NOMO-1 (cell line): ENCODE results near the gene ZSWIM4.
"Not testable (repeated sequence)": the region's sequence is repeated elsewhere in the genome, so short reads cannot be mapped to it uniquely, and the experiment has no call there.

Experiments
- DNase-seq, 2 experiments: peaks; one replicate each; lab custom pipeline; 2025; ENCODE audit not compliant: unreplicated experiment in 2 of 2; lab: John Stamatoyannopoulos, UW

ZSWIM4 gene

GRCh38 chr19:13774217-13775191 lies 20.7 kb upstream of the ZSWIM4 start, which contains the start of gene C19orf53:
TSS of gene C19orf53 (plus strand) at chr19:13774456. CDS start at chr19:13774478, 22 bp downstream.
- peak; percentile 92 to 96 for DNase-seq

- no peak for DNase-seq
These were observed 16.8 kb upstream of the ZSWIM4 start for GRCh38 chr19:13778398-13778797.

GRCh38 chr19:13778847-13779246 lies 16.4 kb upstream of the ZSWIM4 start:
- DNase-seq, result no peak

GRCh38 chr19:13779794-13780193 lies 15.4 kb upstream of the ZSWIM4 start:
- not testable (repeated sequence) for DNase-seq

GRCh38 chr19:13781547-13781946 lies 13.7 kb upstream of the ZSWIM4 start:
- no peak for DNase-seq

- DNase-seq, result no peak
These were observed 12.7 kb upstream of the ZSWIM4 start for GRCh38 chr19:13782537-13782936.

- no peak for DNase-seq
These were observed 11.4 kb upstream of the ZSWIM4 start for GRCh38 chr19:13783565-13784500.

- peak; percentile 34 to 45 for DNase-seq
These were observed 10.4 kb upstream of the ZSWIM4 start for GRCh38 chr19:13784731-13785452.

- peak; percentile 36 to 50 for DNase-seq
These were observed 6.3 kb upstream of the ZSWIM4 start for GRCh38 chr19:13788991-13789390.

- DNase-seq, result peak; percentile 82 to 86
These were observed 4.9 kb upstream of the ZSWIM4 start for GRCh38 chr19:13790354-13790753.

- DNase-seq, result not testable (repeated sequence)
These were observed 1.9 kb upstream of the ZSWIM4 start for GRCh38 chr19:13793317-13793716.

- no peak for DNase-seq
These were observed 866 bp upstream of the ZSWIM4 start for GRCh38 chr19:13794398-13794756.

GRCh38 chr19:13795595-13796300 lies 505 bp downstream of the ZSWIM4 start:
- DNase-seq, result no peak

GRCh38 chr19:13796301-13797057 lies 1.2 kb downstream of the ZSWIM4 start:
- no peak for DNase-seq

GRCh38 chr19:13797058-13797440 lies 1.8 kb downstream of the ZSWIM4 start:
- DNase-seq, result no peak

- peak in 1 of 2 experiments; percentile 4 for DNase-seq
These were observed 2.6 kb downstream of the ZSWIM4 start for GRCh38 chr19:13797870-13798269.

- DNase-seq, result no peak
These were observed 4.4 kb downstream of the ZSWIM4 start for GRCh38 chr19:13799669-13800068.

- DNase-seq, result no peak
These were observed 7.8 kb downstream of the ZSWIM4 start for GRCh38 chr19:13803038-13803437.
